Stomach (tissue), 4 donors: ENCODE measurements around the gene ING1.

Experiments used
- EP300 ChIP-seq: sonication (generic); formaldehyde crosslinking; IDR thresholded peaks from one replicate; pipeline ENCODE4 v1.6.1; 2017; ENCODE audit warnings: antibody characterized with exemption
- POLR2A ChIP-seq, 4 donors: fragments of 450-650 bp; IDR thresholded peaks; one replicate each; pipeline ENCODE4 v1.6.1; 2016; ENCODE audit warnings: antibody characterized with exemption in 4 of 4, control low read depth in 2 of 4, mild to moderate bottlenecking in 1 of 4, moderate library complexity in 1 of 4
- POLR2AphosphoS5 ChIP-seq, 3 donors: sonication (generic); formaldehyde crosslinking; IDR thresholded peaks; one replicate each; pipeline ENCODE4 v1.6.1; 2016; ENCODE audit warnings: antibody characterized with exemption in 3 of 3
- TF ChIP-seq, protein P1 (sequence below), 7 experiments: fragments of 450-650 bp in 4 of 7; fragments of 200-600 bp in 3 of 7; sonication (generic) in 3 of 7; IDR thresholded peaks; one replicate each; pipeline ENCODE4 v1.5.1; 2016 to 2019; ENCODE audit warnings: antibody characterized with exemption in 7 of 7, control low read depth in 2 of 7, mild to moderate bottlenecking in 1 of 7

DNA sequence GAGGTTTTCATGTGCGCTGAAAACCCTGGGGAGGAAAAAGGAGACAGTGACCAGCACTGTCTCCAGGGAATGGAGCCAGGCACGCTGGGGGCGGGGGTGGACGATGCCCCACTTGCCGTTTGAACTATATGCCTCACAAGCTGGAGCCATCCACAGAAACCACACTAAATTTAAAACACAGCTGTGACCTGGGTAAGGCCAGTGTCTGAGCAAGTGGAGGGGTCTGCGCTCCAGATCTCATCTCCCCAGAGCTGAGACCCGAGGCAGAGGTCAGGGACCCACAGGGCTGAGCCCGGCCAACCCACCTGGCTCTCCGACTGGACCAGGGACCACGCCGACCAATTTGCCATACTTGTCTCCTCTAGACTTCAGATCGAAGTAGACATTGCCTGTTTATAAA lies 30.8 kb upstream of the ING1 start:
- TF ChIP-seq, protein P1, sequence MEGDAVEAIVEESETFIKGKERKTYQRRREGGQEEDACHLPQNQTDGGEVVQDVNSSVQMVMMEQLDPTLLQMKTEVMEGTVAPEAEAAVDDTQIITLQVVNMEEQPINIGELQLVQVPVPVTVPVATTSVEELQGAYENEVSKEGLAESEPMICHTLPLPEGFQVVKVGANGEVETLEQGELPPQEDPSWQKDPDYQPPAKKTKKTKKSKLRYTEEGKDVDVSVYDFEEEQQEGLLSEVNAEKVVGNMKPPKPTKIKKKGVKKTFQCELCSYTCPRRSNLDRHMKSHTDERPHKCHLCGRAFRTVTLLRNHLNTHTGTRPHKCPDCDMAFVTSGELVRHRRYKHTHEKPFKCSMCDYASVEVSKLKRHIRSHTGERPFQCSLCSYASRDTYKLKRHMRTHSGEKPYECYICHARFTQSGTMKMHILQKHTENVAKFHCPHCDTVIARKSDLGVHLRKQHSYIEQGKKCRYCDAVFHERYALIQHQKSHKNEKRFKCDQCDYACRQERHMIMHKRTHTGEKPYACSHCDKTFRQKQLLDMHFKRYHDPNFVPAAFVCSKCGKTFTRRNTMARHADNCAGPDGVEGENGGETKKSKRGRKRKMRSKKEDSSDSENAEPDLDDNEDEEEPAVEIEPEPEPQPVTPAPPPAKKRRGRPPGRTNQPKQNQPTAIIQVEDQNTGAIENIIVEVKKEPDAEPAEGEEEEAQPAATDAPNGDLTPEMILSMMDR (IDR thresholded peaks at IDR 0.05): no peak
- TF ChIP-seq POLR2AphosphoS5 (IDR thresholded peaks at IDR 0.05): no peak
- no peak for TF ChIP-seq POLR2A (IDR thresholded peaks at IDR 0.05)
- TF ChIP-seq EP300: no peak
